HepG2 (cell line): ENCODE results near the gene BIRC3. TPM values are rescaled to one million over a fixed set of nuclear protein-coding genes. Genes with fewer than 3 reads are reported as not detected.

ENCODE experiments used
- ATAC-seq: fragments of 200-7000 bp; cut with Tn5 transposase; 3 replicates; pipeline ENCODE4 v1.9.1; 2020; ENCODE audit warnings: mild to moderate bottlenecking, moderate library complexity
- BruUV-seq: library from RNA; stranded (reverse); fragments of 400-500 nt; replicated peaks from 2 replicates; lab custom pipeline; 2021; lab: Mats Ljungman, UMichigan
- CTCF ChIA-PET: fragments of 300-600 bp; formaldehyde crosslinking; extraction: SDS; loops from one replicate; lab custom pipeline; 2021; ENCODE audit warnings: low total read pairs, inconsistent platforms, low intra/inter-chr PET ratio; lab: Yijun Ruan, JAX
- POLR2A ChIA-PET: fragments of 350-600 bp; sonication (Branson Sonifier 250); formaldehyde crosslinking; loops from one replicate; lab custom pipeline; 2020; ENCODE audit warnings: antibody characterized with exemption, inconsistent platforms; lab: Yijun Ruan, JAX
- DNase-seq: peaks from one replicate; pipeline ENCODE4 v3.0.0-alpha.2; 2015; ENCODE audit warnings: low spot score
- FAIRE-seq: peaks from 3 replicates; lab custom pipeline; 2011; peaks lifted over from hg19 to GRCh38; lab: Jason Lieb, UNC
- H2AFZ ChIP-seq: one replicate; pipeline ENCODE4 v1.6.1; 2011; ENCODE audit warnings: low read length, inconsistent platforms
- H3K27ac ChIP-seq: fragments of 300-600 bp; 3 replicates; pipeline ENCODE4 v1.8.0; 2011; ENCODE audit warnings: mixed run types, mild to moderate bottlenecking, mixed read lengths, low read length, inconsistent platforms; ENCODE audit not compliant: insufficient read depth; ENCODE audit errors: extremely low read length
- H3K27me3 ChIP-seq, 2 experiments: fragments of 200-600 bp in 1 of 2; 2 replicates in 1 of 2; 3 replicates in 1 of 2; pipeline versions ENCODE4 v1.6.0 to v1.8.0; 2011; ENCODE audit warnings: low read length in 2 of 2, mild to moderate bottlenecking in 2 of 2, moderate library complexity in 2 of 2, inconsistent platforms in 1 of 2; ENCODE audit not compliant: insufficient read depth in 2 of 2, control insufficient read depth in 1 of 2
- H3K36me3 ChIP-seq, 2 experiments: fragments of 200-600 bp in 1 of 2; replicated peaks in 1 of 2; 2 replicates in 1 of 2; 3 replicates in 1 of 2; pipeline versions ENCODE4 v1.5.1 to v1.8.0; 2011; ENCODE audit warnings: low read length in 2 of 2, inconsistent platforms in 1 of 2; ENCODE audit not compliant: insufficient read depth in 2 of 2, control insufficient read depth in 1 of 2
- H3K4me1 ChIP-seq: 2 replicates; pipeline ENCODE4 v1.5.1; 2012; ENCODE audit warnings: low read length, inconsistent platforms; ENCODE audit not compliant: insufficient read depth
- H3K4me2 ChIP-seq: 2 replicates; pipeline ENCODE4 v1.6.0; 2011; ENCODE audit warnings: low read depth, low read length, inconsistent platforms
- H3K4me3 ChIP-seq, 3 experiments: fragments of 200-600 bp in 1 of 3; sonication (generic), shearing (Covaris generic) in 1 of 3; replicated peaks in 1 of 3; 2 replicates each; pipeline ENCODE4 v1.5.1; 2011 to 2016; ENCODE audit warnings: low read length in 3 of 3, inconsistent platforms in 2 of 3, low read depth in 2 of 3, mild to moderate bottlenecking in 2 of 3, control low read depth in 1 of 3, mixed read lengths in 1 of 3; ENCODE audit not compliant: insufficient read depth in 1 of 3
- H3K79me2 ChIP-seq: one replicate; pipeline ENCODE4 v1.6.1; 2011; ENCODE audit warnings: low read length, inconsistent platforms; ENCODE audit not compliant: insufficient read depth
- H3K9ac ChIP-seq: 2 replicates; pipeline ENCODE4 v1.6.0; 2011; ENCODE audit warnings: mild to moderate bottlenecking, low read depth, low read length, inconsistent platforms; ENCODE audit not compliant: insufficient read depth
- H3K9me3 ChIP-seq: 2 replicates; pipeline ENCODE4 v1.5.1; 2012; ENCODE audit warnings: mild to moderate bottlenecking, low read length
- H4K20me1 ChIP-seq: 2 replicates; pipeline ENCODE4 v1.6.0; 2011; ENCODE audit warnings: inconsistent platforms, mild to moderate bottlenecking, low read length, moderate library complexity; ENCODE audit not compliant: insufficient read depth
- LCORL ChIP-seq, 2 experiments: fragments of 450-650 bp in 1 of 2; sonication (generic) in 1 of 2; formaldehyde crosslinking in 1 of 2; IDR thresholded peaks; 2 replicates each; pipeline versions ENCODE4 v1.5.0 to v1.6.1; 2017 to 2020; ENCODE audit warnings: antibody characterized with exemption in 1 of 2, missing genetic modification reagents in 1 of 2
- NFE2 ChIP-seq: sonication (generic); formaldehyde crosslinking; IDR thresholded peaks from 2 replicates; pipeline ENCODE4 v1.4.0; 2020; ENCODE audit warnings: missing genetic modification reagents
- ZNF570 ChIP-seq: sonication (generic); formaldehyde crosslinking; IDR thresholded peaks from 2 replicates; pipeline ENCODE4 v1.4.0; 2020; ENCODE audit warnings: mild to moderate bottlenecking, missing genetic modification reagents, borderline replicate concordance
- WGBS: methylation state at CpG from one replicate; pipeline ENCODE4 v1.1.6; 2017; ENCODE audit warnings: low lambda C conversion rate; 5-methylcytosine and 5-hydroxymethylcytosine counted together
- in situ Hi-C: cut with HindIII; loops from 2 replicates; pipeline ENCODE4 v1.10.0; 2017; ENCODE audit warnings: low pct_unique_long_range_greater_than_20kb; ENCODE audit not compliant: extremely low pct_ligation_motif_present
- intact Hi-C: fragments of 100-400 bp; cut with micrococcal nuclease; formaldehyde crosslinking; loops from one replicate; pipeline ENCODE4 v1.10.0; 2022; ENCODE audit not compliant: unreplicated experiment
- polyA plus RNA-seq, 8 experiments: library from polyadenylated mRNA; depleted of rRNA in 3 of 8; stranded (reverse) in 7 of 8; unstranded in 1 of 8; fragments of >200 nt; fragmentation: Illumina TruSeq in 4 of 8; extraction: Trizol in 4 of 8; gene quantifications; 2 replicates each; pipeline versions ENCODE4 v1.2.1 to v1.2.3, GENCODE V29; 2011 to 2016; ENCODE audit warnings: low read depth in 4 of 8, missing spikeins in 1 of 8, mixed read lengths in 1 of 8; ENCODE audit not compliant: insufficient read depth in 1 of 8
- total RNA-seq, 5 experiments: library from RNA; depleted of rRNA; stranded (reverse); fragments of >200 nt; fragmentation: Illumina TruSeq; extraction: Trizol; gene quantifications; 2 replicates each; pipeline ENCODE4 v1.2.3, GENCODE V29; 2016; ENCODE audit warnings: low read depth in 1 of 5
- TF ChIP-seq, protein P1 (sequence below): sonication (generic); formaldehyde crosslinking; IDR thresholded peaks from 2 replicates; pipeline ENCODE4 v1.4.0; 2020; ENCODE audit warnings: low read depth, missing genetic modification reagents
- TF ChIP-seq, protein P2 (sequence below): sonication (generic); formaldehyde crosslinking; IDR thresholded peaks from 2 replicates; pipeline ENCODE4 v1.4.0; 2020; ENCODE audit warnings: missing genetic modification reagents
- TF ChIP-seq, protein P3 (sequence below): sonication (generic); formaldehyde crosslinking; IDR thresholded peaks from 2 replicates; pipeline ENCODE4 v1.4.0; 2020; ENCODE audit warnings: missing genetic modification reagents, borderline replicate concordance

The BIRC3 gene
- total and polyA plus RNA-seq, 2 of the 13 experiments (the other 11 are each of a cell fraction or from before 2014, with no cell fraction given): 0.41 to 4.2 TPM

DNA sequence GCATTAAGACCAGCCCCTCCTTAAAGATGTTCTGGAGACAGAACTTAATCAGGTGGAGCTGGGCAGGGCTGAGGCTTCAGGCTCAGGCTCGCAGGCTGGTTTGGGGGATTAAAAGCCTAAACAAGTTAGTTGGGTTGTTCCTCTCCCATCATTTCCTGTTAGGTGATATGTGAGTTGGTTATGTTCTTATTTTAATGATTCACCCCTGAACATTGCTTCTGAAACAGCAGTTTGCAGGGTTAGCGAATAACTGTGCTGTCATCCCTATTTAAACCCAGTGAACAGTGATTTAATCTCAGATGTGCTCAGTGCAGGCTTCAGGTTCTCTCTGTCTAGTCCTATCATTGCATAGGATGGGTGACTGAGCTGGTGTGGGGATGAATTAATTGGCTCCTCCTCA, 47.4 kb upstream of the BIRC3 start:
- ChIA-PET CTCF (no interaction called here), POLR2A (interaction anchor here (2.8 kb wide), 1 partner anchor 10 kb away, joined by 26 read pairs; no protein-coding TSS in a partner anchor)
- in situ Hi-C loops: no loop called here
- Histone ChIP-seq H3K4me1 (peaks cover 84% of the 10 kb centered on the region), H3K9me3 (peaks cover 7% of the 10 kb centered on the region; the same call in 1 of the 2 replicates), H3K9ac (no peak overlapping the region), H2AFZ (no peak overlapping the region), H3K4me3 (no peak overlapping the region), H3K27ac (no peak overlapping the region), H3K4me2 (no peak overlapping the region), H4K20me1 (no peaks in the 10 kb centered on the region), H3K36me3 (no peaks in the 10 kb centered on the region), H3K79me2 (no peaks in the 10 kb centered on the region), H3K27me3 (no peaks in the 10 kb centered on the region)
- no TSS peak for BruUV-seq
- 95% methylated on average over 2 of the region's 2 CpGs for WGBS
- FAIRE-seq: no peak
- intact Hi-C loops: no loop called here
- no peak for ATAC-seq
- TF ChIP-seq LCORL (IDR thresholded peaks at IDR 0.05): no peak
- TF ChIP-seq LCORL (CRISPR knock-in tag; IDR thresholded peaks at IDR 0.05): no peak
- no peak for DNase-seq

DNA sequence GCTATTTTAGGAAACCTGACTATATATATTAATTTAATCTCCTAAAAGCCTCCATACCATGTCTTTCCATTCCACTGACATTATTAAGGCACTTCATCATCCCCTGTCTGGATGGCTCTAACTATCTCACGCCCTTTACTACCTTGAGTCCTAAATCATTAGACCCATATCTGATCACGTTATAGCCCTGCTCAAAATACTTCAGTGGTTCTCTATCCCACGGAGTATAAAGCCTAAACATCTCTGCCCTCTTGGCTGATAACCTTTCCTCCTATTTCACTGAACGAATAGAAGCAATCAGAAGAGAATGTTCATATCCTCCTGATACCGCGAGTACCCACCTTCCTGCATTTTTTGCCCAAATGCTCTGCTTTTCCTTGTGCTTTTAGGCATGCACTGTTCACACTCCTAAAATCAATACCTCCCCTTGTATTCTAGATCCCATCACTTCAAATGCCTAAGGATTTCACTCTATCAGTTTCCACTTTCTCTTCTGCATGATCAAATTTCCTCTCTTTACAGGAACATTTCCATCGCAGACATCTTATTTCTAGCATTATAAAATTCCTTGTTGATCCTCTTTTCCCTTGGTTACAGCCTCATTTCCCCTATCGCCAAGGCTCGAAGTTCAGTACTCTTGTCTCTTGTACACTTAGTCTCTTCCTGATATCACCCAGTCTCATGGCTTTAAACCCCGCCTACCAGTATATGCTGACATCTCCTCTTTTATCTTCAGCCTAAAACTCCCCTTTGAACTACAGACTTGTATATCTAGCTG, 45.0 kb upstream of the BIRC3 start:
- ATAC-seq: peak; percentile 77
- peak; percentile 70 for FAIRE-seq
- peak overlapping the region; percentile 59 for H3K9ac ChIP-seq
- in situ Hi-C loops: no loop called here
- peak overlapping the region in 1 of 3 experiments; percentile 29; a peak in 1 of 6 replicates for H3K4me3 ChIP-seq
- H3K4me2 ChIP-seq: peak overlapping the region; percentile 67
- H3K27ac ChIP-seq: peak overlapping the region; percentile 91
- peaks cover 90% of the 10 kb centered on the region for H3K4me1 ChIP-seq
- BruUV-seq: TSS peak; percentile 75
- WGBS: 44% methylated on average over 10 of the region's 10 CpGs
- CTCF ChIA-PET: no interaction called here
- POLR2A ChIA-PET: no interaction called here
- no peaks in the 10 kb centered on the region for H3K79me2 ChIP-seq
- peaks cover 7% of the 10 kb centered on the region; the same call in 1 of the 2 replicates for H3K9me3 ChIP-seq
- peak overlapping the region; percentile 12 for H2AFZ ChIP-seq
- H4K20me1 ChIP-seq: no peaks in the 10 kb centered on the region
- no peaks in the 10 kb centered on the region for H3K36me3 ChIP-seq
- intact Hi-C loops: loop anchor here (1.0 to 2.0 kb wide), 2 partner anchors 8 to 33 kb away; no protein-coding TSS in a partner anchor
- H3K27me3 ChIP-seq: no peaks in the 10 kb centered on the region
- peak; percentile 90 for DNase-seq
- no peak for TF ChIP-seq NFE2 (CRISPR knock-in tag)
- no peak for TF ChIP-seq ZNF570 (CRISPR knock-in tag)
- TF ChIP-seq, protein P1, sequence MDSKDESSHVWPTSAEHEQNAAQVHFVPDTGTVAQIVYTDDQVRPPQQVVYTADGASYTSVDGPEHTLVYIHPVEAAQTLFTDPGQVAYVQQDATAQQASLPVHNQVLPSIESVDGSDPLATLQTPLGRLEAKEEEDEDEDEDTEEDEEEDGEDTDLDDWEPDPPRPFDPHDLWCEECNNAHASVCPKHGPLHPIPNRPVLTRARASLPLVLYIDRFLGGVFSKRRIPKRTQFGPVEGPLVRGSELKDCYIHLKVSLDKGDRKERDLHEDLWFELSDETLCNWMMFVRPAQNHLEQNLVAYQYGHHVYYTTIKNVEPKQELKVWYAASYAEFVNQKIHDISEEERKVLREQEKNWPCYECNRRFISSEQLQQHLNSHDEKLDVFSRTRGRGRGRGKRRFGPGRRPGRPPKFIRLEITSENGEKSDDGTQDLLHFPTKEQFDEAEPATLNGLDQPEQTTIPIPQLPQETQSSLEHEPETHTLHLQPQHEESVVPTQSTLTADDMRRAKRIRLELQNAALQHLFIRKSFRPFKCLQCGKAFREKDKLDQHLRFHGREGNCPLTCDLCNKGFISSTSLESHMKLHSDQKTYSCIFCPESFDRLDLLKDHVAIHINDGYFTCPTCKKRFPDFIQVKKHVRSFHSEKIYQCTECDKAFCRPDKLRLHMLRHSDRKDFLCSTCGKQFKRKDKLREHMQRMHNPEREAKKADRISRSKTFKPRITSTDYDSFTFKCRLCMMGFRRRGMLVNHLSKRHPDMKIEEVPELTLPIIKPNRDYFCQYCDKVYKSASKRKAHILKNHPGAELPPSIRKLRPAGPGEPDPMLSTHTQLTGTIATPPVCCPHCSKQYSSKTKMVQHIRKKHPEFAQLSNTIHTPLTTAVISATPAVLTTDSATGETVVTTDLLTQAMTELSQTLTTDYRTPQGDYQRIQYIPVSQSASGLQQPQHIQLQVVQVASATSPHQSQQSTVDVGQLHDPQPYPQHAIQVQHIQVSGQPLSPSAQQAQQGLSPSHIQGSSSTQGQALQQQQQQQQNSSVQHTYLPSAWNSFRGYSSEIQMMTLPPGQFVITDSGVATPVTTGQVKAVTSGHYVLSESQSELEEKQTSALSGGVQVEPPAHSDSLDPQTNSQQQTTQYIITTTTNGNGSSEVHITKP: peak; percentile 21; the same call in 1 of the 2 replicates
- TF ChIP-seq, protein P2, sequence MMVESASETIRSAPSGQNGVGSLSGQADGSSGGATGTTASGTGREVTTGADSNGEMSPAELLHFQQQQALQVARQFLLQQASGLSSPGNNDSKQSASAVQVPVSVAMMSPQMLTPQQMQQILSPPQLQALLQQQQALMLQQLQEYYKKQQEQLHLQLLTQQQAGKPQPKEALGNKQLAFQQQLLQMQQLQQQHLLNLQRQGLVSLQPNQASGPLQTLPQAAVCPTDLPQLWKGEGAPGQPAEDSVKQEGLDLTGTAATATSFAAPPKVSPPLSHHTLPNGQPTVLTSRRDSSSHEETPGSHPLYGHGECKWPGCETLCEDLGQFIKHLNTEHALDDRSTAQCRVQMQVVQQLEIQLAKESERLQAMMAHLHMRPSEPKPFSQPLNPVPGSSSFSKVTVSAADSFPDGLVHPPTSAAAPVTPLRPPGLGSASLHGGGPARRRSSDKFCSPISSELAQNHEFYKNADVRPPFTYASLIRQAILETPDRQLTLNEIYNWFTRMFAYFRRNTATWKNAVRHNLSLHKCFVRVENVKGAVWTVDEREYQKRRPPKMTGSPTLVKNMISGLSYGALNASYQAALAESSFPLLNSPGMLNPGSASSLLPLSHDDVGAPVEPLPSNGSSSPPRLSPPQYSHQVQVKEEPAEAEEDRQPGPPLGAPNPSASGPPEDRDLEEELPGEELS (CRISPR knock-in tag): peak; percentile 26; the same call in 1 of the 2 replicates
- TF ChIP-seq, protein P3, sequence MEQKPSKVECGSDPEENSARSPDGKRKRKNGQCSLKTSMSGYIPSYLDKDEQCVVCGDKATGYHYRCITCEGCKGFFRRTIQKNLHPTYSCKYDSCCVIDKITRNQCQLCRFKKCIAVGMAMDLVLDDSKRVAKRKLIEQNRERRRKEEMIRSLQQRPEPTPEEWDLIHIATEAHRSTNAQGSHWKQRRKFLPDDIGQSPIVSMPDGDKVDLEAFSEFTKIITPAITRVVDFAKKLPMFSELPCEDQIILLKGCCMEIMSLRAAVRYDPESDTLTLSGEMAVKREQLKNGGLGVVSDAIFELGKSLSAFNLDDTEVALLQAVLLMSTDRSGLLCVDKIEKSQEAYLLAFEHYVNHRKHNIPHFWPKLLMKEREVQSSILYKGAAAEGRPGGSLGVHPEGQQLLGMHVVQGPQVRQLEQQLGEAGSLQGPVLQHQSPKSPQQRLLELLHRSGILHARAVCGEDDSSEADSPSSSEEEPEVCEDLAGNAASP: peak; percentile 53; the same call in 1 of the 2 replicates
